ENCODE data around the gene NR3C2. TPM values are rescaled to one million over a fixed set of nuclear protein-coding genes. Genes with fewer than 3 reads are reported as not detected.

NR3C2 gene
- total and polyA plus RNA-seq, 2 donors = 0.52 to 1.8 TPM

- DNase-seq (ENCODE audit: low read depth in 6 of 9, low spot score in 9 of 9) = no peak
- Histone ChIP-seq H3K36me3 (ENCODE audit: control insufficient read depth in 2 of 2, insufficient read depth in 2 of 2, low read length in 1 of 2) (no peaks in the 10 kb centered on the region), H3K9me3 (ENCODE audit: control insufficient read depth in 2 of 2, insufficient read depth in 1 of 2, low read length in 1 of 2) (no peaks in the 10 kb centered on the region), H3K27me3 (ENCODE audit: control insufficient read depth in 2 of 2, insufficient read depth in 1 of 2, low read length in 1 of 2) (no peaks in the 10 kb centered on the region), H3K27ac (ENCODE audit: low read depth in 1 of 2, low read length in 1 of 2) (no peak overlapping the region), H3K4me3 (ENCODE audit: low read length in 2 of 2) (no peak overlapping the region), H3K4me1 (ENCODE audit: control insufficient read depth in 2 of 2, insufficient read depth in 2 of 2, low read length in 2 of 2) (no peaks in the 10 kb centered on the region)
- 94% methylated on average over 3 of the region's 3 CpGs for WGBS
Measured at GRCh38 chr4:148271166-148271565, 171.0 kb downstream of the NR3C2 start.

GRCh38 chr4:148270630-148271029 is 171.6 kb downstream of the NR3C2 start:
- Histone ChIP-seq H3K27me3 (ENCODE audit: control insufficient read depth in 2 of 2, insufficient read depth in 1 of 2, low read length in 1 of 2) (no peaks in the 10 kb centered on the region), H3K27ac (ENCODE audit: low read depth in 1 of 2, low read length in 1 of 2) (no peak overlapping the region), H3K4me1 (ENCODE audit: control insufficient read depth in 2 of 2, insufficient read depth in 2 of 2, low read length in 2 of 2) (no peaks in the 10 kb centered on the region), H3K36me3 (ENCODE audit: control insufficient read depth in 2 of 2, insufficient read depth in 2 of 2, low read length in 1 of 2) (no peaks in the 10 kb centered on the region), H3K4me3 (ENCODE audit: low read length in 2 of 2) (no peak overlapping the region), H3K9me3 (ENCODE audit: control insufficient read depth in 2 of 2, insufficient read depth in 1 of 2, low read length in 1 of 2) (no peaks in the 10 kb centered on the region)
- WGBS = 32% methylated on average over 1 of the region's 1 CpG
- no peak for DNase-seq (ENCODE audit: low read depth in 6 of 9, low spot score in 9 of 9)

- H3K27me3 ChIP-seq (ENCODE audit: control insufficient read depth in 2 of 2, insufficient read depth in 1 of 2, low read length in 1 of 2) = no peaks in the 10 kb centered on the region
Measured at GRCh38 chr4:148268835-148269234, 173.4 kb downstream of the NR3C2 start.

GRCh38 chr4:148266921-148267320 is 175.3 kb downstream of the NR3C2 start:
- H3K36me3 ChIP-seq (ENCODE audit: control insufficient read depth in 2 of 2, insufficient read depth in 2 of 2, low read length in 1 of 2) = no peaks in the 10 kb centered on the region
- no peaks in the 10 kb centered on the region for H3K9me3 ChIP-seq (ENCODE audit: control insufficient read depth in 2 of 2, insufficient read depth in 1 of 2, low read length in 1 of 2)
- WGBS = 72% methylated on average over 2 of the region's 2 CpGs
- H3K27me3 ChIP-seq (ENCODE audit: control insufficient read depth in 2 of 2, insufficient read depth in 1 of 2, low read length in 1 of 2) = no peaks in the 10 kb centered on the region
- H3K4me3 ChIP-seq (ENCODE audit: low read length in 2 of 2) = no peak overlapping the region
- no peak overlapping the region for H3K27ac ChIP-seq (ENCODE audit: low read depth in 1 of 2, low read length in 1 of 2)
- no peak for DNase-seq (ENCODE audit: low read depth in 6 of 9, low spot score in 9 of 9)
- no peaks in the 10 kb centered on the region for H3K4me1 ChIP-seq (ENCODE audit: control insufficient read depth in 2 of 2, insufficient read depth in 2 of 2, low read length in 2 of 2)

More at GRCh38 chr4:148268835-148269234, 173.4 kb downstream of the NR3C2 start:
- Histone ChIP-seq H3K27ac (ENCODE audit: low read depth in 1 of 2, low read length in 1 of 2) (no peak overlapping the region), H3K9me3 (ENCODE audit: control insufficient read depth in 2 of 2, insufficient read depth in 1 of 2, low read length in 1 of 2) (no peaks in the 10 kb centered on the region), H3K36me3 (ENCODE audit: control insufficient read depth in 2 of 2, insufficient read depth in 2 of 2, low read length in 1 of 2) (no peaks in the 10 kb centered on the region), H3K4me1 (ENCODE audit: control insufficient read depth in 2 of 2, insufficient read depth in 2 of 2, low read length in 2 of 2) (no peaks in the 10 kb centered on the region), H3K4me3 (ENCODE audit: low read length in 2 of 2) (no peak overlapping the region)
- WGBS = 98% methylated on average over 3 of the region's 3 CpGs
- no peak for DNase-seq (ENCODE audit: low read depth in 6 of 9, low spot score in 9 of 9)

- DNase-seq (ENCODE audit: low read depth in 6 of 9, low spot score in 9 of 9) = no peak
- Histone ChIP-seq H3K9me3 (ENCODE audit: control insufficient read depth in 2 of 2, insufficient read depth in 1 of 2, low read length in 1 of 2) (no peaks in the 10 kb centered on the region), H3K27ac (ENCODE audit: low read depth in 1 of 2, low read length in 1 of 2) (no peak overlapping the region), H3K4me1 (ENCODE audit: control insufficient read depth in 2 of 2, insufficient read depth in 2 of 2, low read length in 2 of 2) (no peaks in the 10 kb centered on the region), H3K27me3 (ENCODE audit: control insufficient read depth in 2 of 2, insufficient read depth in 1 of 2, low read length in 1 of 2) (no peaks in the 10 kb centered on the region), H3K4me3 (ENCODE audit: low read length in 2 of 2) (no peak overlapping the region), H3K36me3 (ENCODE audit: control insufficient read depth in 2 of 2, insufficient read depth in 2 of 2, low read length in 1 of 2) (no peaks in the 10 kb centered on the region)
- WGBS = 97% methylated on average over 7 of the region's 7 CpGs
Measured at GRCh38 chr4:148266240-148266639, 176.0 kb downstream of the NR3C2 start.

DNA sequence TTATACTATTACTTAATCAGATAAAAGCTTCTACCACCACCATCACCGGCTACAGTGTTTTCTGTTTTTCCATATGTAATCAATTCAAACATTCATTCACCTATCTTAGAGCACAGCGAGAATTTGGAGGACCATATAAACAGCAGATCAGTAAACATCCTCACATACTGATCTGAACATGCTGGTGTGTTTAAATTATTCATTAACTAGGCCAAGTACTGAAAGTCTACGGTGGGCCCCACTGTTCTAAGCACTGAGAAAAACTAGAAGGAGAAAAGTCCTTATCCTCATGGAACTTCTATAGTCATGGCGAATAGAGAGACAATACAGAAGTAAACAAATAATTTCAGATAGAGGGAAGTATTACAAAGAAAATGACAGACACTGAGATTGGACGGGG is 176.6 kb downstream of the NR3C2 start:
- DNase-seq (ENCODE audit: low read depth in 6 of 9, low spot score in 9 of 9) = no peak
- H3K27me3 ChIP-seq (ENCODE audit: control insufficient read depth in 2 of 2, insufficient read depth in 1 of 2, low read length in 1 of 2) = no peaks in the 10 kb centered on the region
- 97% methylated on average over 5 of the region's 5 CpGs for WGBS
- H3K4me3 ChIP-seq (ENCODE audit: low read length in 2 of 2) = no peak overlapping the region
- H3K27ac ChIP-seq (ENCODE audit: low read depth in 1 of 2, low read length in 1 of 2) = no peak overlapping the region
- no peaks in the 10 kb centered on the region for H3K9me3 ChIP-seq (ENCODE audit: control insufficient read depth in 2 of 2, insufficient read depth in 1 of 2, low read length in 1 of 2)
- no peaks in the 10 kb centered on the region for H3K4me1 ChIP-seq (ENCODE audit: control insufficient read depth in 2 of 2, insufficient read depth in 2 of 2, low read length in 2 of 2)
- H3K36me3 ChIP-seq (ENCODE audit: control insufficient read depth in 2 of 2, insufficient read depth in 2 of 2, low read length in 1 of 2) = no peaks in the 10 kb centered on the region

- no peak overlapping the region for H3K4me3 ChIP-seq (ENCODE audit: low read length in 2 of 2)
Measured at GRCh38 chr4:148263802-148264201, 178.4 kb downstream of the NR3C2 start.

DNA sequence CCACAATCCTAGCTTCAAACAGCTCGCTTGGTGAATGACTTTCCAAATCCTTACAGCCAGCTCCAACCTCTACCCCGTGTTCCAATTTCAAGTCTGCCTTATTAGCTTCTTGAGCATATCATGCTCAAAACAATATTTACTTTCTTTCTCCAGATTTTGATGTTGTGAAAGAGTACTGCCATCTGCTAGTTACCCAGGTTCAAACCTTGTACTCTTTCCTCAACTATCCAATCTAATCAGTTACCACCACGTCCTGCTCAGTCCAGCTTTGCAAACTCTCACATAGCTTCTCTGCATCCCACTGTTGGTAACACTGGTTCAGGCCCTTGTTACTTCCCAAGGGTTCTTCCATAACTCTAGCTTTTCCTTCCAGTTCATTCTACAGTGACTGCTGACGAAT is 179.1 kb downstream of the NR3C2 start:
- no peaks in the 10 kb centered on the region for H3K9me3 ChIP-seq (ENCODE audit: control insufficient read depth in 2 of 2, insufficient read depth in 1 of 2, low read length in 1 of 2)
- H3K36me3 ChIP-seq (ENCODE audit: control insufficient read depth in 2 of 2, insufficient read depth in 2 of 2, low read length in 1 of 2) = no peaks in the 10 kb centered on the region
- H3K4me3 ChIP-seq (ENCODE audit: low read length in 2 of 2) = no peak overlapping the region
- no peak for DNase-seq (ENCODE audit: low read depth in 6 of 9, low spot score in 9 of 9)
- no peaks in the 10 kb centered on the region for H3K27me3 ChIP-seq (ENCODE audit: control insufficient read depth in 2 of 2, insufficient read depth in 1 of 2, low read length in 1 of 2)
- H3K4me1 ChIP-seq (ENCODE audit: control insufficient read depth in 2 of 2, insufficient read depth in 2 of 2, low read length in 2 of 2) = no peaks in the 10 kb centered on the region
- H3K27ac ChIP-seq (ENCODE audit: low read depth in 1 of 2, low read length in 1 of 2) = no peak overlapping the region
- WGBS = 92% methylated on average over 4 of the region's 4 CpGs

More at GRCh38 chr4:148263802-148264201, 178.4 kb downstream of the NR3C2 start:
- no peak overlapping the region for H3K27ac ChIP-seq (ENCODE audit: low read depth in 1 of 2, low read length in 1 of 2)
- no peaks in the 10 kb centered on the region for H3K9me3 ChIP-seq (ENCODE audit: control insufficient read depth in 2 of 2, insufficient read depth in 1 of 2, low read length in 1 of 2)
- no peaks in the 10 kb centered on the region for H3K4me1 ChIP-seq (ENCODE audit: control insufficient read depth in 2 of 2, insufficient read depth in 2 of 2, low read length in 2 of 2)
- DNase-seq (ENCODE audit: low read depth in 6 of 9, low spot score in 9 of 9) = no peak
- 95% methylated on average over 2 of the region's 2 CpGs for WGBS
- no peaks in the 10 kb centered on the region for H3K27me3 ChIP-seq (ENCODE audit: control insufficient read depth in 2 of 2, insufficient read depth in 1 of 2, low read length in 1 of 2)
- H3K36me3 ChIP-seq (ENCODE audit: control insufficient read depth in 2 of 2, insufficient read depth in 2 of 2, low read length in 1 of 2) = no peaks in the 10 kb centered on the region

DNA sequence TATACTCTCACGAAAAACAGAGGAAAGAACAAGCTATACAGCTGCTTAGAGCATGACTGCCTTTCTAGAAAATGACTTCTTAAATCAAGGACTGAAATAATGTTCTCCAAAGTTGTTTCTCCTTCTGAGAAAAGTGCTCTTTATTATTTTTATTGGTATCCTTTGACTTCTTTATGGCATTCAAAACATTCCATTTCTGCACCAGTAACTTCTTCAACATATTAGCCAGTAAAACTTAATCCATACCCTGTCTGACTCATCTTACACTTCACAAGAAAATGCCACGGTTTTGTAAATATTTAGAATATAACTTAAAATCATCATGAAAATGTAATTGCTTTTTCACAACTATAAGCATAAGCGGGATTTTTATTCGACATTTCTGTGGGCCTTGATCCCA is 180.4 kb downstream of the NR3C2 start:
- no peak for DNase-seq (ENCODE audit: low read depth in 6 of 9, low spot score in 9 of 9)
- Histone ChIP-seq H3K9me3 (ENCODE audit: control insufficient read depth in 2 of 2, insufficient read depth in 1 of 2, low read length in 1 of 2) (no peaks in the 10 kb centered on the region), H3K4me1 (ENCODE audit: control insufficient read depth in 2 of 2, insufficient read depth in 2 of 2, low read length in 2 of 2) (no peaks in the 10 kb centered on the region), H3K36me3 (ENCODE audit: control insufficient read depth in 2 of 2, insufficient read depth in 2 of 2, low read length in 1 of 2) (no peaks in the 10 kb centered on the region), H3K4me3 (ENCODE audit: low read length in 2 of 2) (no peak overlapping the region), H3K27ac (ENCODE audit: low read depth in 1 of 2, low read length in 1 of 2) (no peak overlapping the region), H3K27me3 (ENCODE audit: control insufficient read depth in 2 of 2, insufficient read depth in 1 of 2, low read length in 1 of 2) (no peaks in the 10 kb centered on the region)
- WGBS = 80% methylated on average over 4 of the region's 4 CpGs

DNA sequence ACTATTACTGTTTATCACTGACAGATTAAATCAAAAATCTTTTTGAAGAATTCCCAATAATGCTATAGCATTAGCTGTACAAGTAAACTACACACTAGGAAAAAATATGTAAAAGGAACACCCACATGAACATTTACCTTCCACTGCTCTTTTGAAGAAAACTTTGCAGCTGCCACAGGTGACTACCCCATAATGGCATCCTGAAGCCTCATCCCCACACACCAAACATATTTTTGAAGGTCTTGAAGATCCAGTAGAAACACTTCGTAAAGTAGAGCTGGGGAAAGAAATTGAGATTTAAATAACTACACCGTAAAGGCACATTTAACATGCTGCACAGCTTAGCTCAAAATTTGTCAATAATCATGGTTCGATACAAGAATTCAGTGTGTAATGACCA is 182.4 kb downstream of the NR3C2 start:
- 98% methylated on average over 3 of the region's 3 CpGs for WGBS
- DNase-seq (ENCODE audit: low read depth in 6 of 9, low spot score in 9 of 9) = no peak

More for the DNA sequence above, 182.4 kb downstream of the NR3C2 start:
- H3K36me3 ChIP-seq (ENCODE audit: control insufficient read depth in 2 of 2, insufficient read depth in 2 of 2, low read length in 1 of 2) = no peaks in the 10 kb centered on the region
- H3K9me3 ChIP-seq (ENCODE audit: control insufficient read depth in 2 of 2, insufficient read depth in 1 of 2, low read length in 1 of 2) = no peaks in the 10 kb centered on the region
- H3K27ac ChIP-seq (ENCODE audit: low read depth in 1 of 2, low read length in 1 of 2) = no peak overlapping the region
- H3K4me1 ChIP-seq (ENCODE audit: control insufficient read depth in 2 of 2, insufficient read depth in 2 of 2, low read length in 2 of 2) = no peaks in the 10 kb centered on the region
- H3K27me3 ChIP-seq (ENCODE audit: control insufficient read depth in 2 of 2, insufficient read depth in 1 of 2, low read length in 1 of 2) = no peaks in the 10 kb centered on the region
- no peak overlapping the region for H3K4me3 ChIP-seq (ENCODE audit: low read length in 2 of 2)

Measured in thymus (tissue), 11 donors.